HG03558 (cell line): Measurements from ENCODE around the gene STX5.
"Not testable (repeated sequence)": the region's sequence is repeated elsewhere in the genome, so short reads cannot be mapped to it uniquely, and the experiment has no call there.

ENCODE experiments used
- ATAC-seq: cut with Tn5 transposase; IDR thresholded peaks from one replicate; pipeline ENCODE4 v1.9.1; 2021; ENCODE audit warnings: moderate number of reproducible peaks; ENCODE audit not compliant: unreplicated experiment; ENCODE audit errors: extremely low read depth

The STX5 gene

DNA sequence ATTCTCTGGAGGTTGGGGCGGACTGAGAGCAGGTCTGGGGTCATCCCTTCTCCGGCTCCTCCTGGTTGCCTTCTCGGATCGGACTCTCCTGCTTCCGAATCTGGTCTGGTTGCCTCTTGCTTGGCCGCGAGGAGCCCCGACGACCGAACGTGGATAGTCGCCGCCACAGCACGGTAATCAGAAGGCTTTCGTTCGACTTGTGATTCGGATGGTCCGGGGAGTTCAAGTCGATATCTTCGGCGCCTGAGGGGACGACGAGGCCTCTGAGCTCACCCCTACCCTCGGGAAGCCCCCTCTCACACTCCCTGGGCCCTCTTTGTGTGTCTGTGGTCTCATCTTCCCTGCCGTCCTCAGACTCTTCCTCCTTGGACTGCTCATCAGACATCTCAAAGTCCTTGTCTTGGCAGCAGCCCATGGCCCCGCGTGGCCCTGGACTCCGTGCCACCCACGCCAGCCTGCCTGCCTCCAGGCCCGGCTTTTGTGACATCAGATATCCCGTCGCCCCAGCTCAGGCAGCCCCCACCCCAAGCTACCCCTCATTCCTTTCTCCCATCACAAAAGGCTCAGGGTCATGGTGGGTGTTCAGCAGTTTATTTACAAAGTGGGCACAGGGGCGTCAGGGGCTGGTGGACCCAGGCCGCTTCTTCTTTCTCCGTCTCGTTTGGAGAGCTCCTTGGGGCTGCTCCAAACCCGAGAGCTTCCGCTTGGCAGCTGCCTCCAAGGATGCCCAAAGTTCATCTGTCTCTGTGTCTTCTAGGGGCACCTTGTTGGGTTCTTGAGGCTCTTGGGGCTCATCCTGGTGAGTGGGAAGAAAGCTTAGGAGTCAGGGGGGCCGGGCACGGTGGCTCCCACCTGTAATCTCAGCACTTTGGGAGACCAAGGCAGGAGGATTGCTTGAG lies 734 bp upstream of the STX5 start, which contains the start of gene TEX54:
Gene TEX54 (minus strand): TSS at position 506 of the 899 bp plus-strand sequence.
- no peak for ATAC-seq

DNA sequence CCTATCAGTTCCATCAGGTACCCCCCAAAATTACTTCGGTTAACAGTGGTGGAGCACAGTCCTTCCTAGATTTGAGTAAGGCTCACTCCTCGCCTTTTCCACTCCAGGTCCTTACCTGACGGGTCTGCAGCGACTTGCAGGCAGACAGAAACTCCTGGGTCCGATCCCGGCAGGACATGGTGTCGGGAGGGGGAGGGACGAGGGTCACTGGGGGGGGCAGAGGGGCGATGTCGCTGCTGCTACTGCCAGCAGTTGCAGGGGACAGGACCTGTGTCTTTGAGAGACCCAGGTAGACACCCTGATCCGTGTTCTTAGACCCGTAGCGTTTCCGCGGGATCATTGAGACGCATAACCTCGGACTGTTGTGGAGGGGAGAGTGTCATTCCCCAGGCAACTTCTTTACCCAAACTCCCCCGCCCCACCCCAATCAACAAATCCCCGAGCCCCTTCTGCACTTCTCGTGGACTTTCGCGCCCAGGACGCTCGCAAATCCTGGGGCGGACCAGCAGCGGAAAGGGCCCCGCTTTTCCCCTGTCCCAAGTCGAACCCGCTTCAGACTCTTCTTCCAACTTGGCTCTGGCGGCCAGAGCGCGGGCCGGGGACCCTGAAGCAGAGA lies 839 bp downstream of the STX5 start:
- ATAC-seq: no peak

DNA sequence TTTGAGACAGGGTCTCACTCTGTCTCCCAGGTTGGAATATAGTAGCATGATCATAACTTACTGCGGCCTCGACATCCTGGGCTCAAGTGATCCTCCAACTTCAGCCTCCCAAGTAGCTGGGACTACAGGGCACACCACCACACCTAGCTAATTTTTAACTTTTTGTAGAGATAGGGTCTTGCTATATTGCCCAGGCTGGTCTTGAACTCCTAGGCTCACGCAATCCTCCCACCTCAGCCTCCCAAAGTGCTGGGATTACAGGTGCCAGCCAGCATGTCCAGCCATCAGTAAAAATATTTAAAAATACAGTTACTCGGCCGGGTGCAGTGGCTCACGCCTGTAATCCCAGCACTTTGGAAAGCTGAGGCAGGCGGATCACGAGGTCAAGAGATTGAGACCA lies 3.7 kb downstream of the STX5 start:
- not testable (repeated sequence) for ATAC-seq

DNA sequence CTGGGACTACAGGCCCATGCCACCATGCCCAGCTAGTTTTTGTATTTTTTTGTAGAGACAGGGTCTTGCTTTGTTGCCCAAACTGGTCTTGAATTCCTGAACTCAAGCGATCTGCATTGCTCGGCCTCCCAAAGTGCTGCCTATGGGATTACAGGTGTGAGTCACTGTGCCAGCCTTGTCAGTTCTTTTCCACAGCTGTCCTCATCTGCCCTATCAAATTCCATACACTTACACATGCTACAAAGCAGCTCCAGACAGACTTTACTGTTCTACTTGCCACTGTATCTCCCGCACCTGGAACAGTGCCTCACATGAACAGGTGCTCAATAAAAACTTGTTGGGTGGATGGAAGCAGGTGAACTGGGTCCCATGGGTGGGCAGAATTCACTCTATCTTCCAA lies 8.2 kb downstream of the STX5 start:
- ATAC-seq: no peak

DNA sequence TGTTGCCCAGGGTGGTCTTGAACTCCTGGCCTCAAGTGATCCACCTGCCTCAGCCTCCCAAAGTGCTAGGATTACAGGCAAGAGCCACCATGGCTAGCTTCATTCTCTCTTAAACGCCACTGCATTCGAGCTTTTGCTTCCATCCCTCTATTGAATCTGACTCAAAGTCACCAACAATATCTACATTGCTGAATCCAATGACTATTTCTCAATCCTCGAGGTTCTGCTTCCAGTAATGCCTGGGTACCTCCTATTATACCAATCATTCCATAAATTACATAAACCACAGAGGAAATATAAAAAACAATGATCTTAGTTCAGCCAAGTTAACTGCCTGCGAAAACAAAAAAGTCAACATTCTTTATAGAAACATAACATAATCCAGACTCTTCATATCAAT lies 14.7 kb downstream of the STX5 start:
- ATAC-seq: no peak

DNA sequence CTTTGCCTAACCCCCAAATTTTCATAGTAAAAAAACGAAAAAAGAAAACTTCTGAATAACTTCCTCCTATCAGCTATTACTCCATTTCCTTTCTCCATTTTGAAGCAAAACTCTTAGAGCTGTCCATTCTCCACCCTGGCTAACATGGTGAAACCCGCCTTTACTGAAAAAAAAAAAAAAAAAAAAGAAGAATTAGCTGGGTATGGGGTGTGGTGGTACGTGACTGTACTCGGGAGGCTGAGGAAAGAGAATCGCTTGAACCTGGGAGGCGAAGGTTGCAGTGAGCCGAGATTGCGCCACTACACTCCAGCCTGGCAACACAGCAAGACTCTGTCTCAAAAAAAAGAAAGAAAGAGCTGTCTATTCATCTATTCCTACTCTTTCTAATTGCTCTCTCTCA lies 15.3 kb downstream of the STX5 start:
- ATAC-seq: no peak

DNA sequence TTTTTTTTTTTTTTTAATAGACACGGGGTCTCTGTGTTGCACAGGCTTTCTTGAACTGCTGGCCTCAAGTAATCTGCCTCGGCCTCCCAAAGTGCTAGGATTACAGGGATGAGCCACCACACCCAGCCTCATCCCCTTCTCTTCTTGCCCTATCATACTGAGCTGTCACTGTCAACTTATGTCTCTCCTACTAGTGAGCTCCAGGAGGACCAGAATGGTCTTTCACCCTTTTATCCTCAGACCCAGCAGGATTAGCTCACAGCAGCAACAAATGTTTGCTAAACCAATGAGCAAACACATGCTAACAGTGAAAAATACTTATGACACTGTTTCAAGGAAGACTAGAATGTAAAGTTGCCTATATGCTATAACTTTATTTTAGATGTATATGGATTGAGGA lies 20.2 kb downstream of the STX5 start:
- ATAC-seq: no peak

DNA sequence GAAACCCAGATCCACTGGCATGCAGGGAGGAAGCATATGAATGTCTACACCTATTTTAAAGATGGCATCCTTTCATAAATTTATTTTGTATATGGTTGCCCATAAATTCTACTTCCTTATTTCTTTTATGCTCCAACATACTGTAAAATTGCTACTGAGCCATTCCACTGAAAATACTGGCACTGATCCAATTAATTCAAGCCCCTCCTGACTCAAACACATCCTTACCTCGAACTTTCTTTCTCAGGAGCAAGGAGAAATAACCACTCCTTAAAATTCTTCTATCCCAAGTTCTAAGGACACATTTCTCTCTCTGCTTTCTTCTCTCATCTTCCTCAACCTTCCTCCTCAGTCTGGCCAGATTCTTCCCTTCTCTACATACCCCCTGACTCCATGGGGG lies 21.1 kb downstream of the STX5 start:
- no peak for ATAC-seq

DNA sequence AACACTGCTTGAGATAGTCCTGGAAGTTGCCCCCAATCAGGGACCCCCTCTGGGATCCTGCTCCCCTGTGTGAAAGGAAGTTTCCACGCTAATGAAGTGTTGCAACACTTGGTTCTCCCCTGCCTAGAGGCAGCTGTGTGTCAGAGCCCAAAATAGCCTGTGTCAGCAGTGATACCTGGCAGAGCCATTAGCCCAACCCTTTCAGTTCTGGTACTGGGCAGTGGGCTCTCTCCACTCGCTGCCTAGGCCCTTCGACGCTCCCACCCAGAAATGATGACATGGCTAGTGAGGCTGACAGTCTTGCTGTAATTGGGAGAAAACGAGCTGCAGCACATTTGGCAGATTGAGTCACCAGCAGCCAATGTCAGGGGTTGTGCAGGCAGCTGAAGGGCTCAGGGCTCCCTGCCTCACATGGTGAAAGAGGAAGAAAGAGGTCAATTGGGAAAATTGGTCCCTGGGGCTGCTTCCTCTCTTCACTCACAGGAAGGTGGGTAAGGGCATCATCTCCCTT lies 25.2 kb downstream of the STX5 start:
- ATAC-seq: no peak

DNA sequence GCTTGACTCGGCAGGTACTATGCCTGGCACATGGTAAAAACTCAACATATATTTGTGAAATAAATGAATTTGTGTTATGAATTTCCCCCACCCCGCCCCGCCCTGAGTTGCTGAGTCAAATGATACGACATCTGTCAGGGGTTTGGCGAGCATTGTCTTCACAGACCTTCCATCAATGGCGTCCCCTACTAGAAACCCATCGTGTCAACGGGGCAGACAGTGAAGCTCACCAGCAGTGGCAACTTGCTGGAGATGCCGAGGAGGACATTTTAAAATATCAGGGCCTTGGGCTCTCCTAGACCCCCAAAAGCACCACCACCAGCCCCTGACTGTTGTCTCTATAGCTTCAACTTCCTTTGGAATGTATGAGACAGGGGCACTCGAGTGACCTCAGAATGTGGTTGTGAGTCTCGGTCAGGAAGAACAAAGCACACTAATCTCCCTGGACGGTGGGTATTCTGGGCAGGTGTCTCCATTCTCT lies 25.9 kb downstream of the STX5 start:
- no peak for ATAC-seq

DNA sequence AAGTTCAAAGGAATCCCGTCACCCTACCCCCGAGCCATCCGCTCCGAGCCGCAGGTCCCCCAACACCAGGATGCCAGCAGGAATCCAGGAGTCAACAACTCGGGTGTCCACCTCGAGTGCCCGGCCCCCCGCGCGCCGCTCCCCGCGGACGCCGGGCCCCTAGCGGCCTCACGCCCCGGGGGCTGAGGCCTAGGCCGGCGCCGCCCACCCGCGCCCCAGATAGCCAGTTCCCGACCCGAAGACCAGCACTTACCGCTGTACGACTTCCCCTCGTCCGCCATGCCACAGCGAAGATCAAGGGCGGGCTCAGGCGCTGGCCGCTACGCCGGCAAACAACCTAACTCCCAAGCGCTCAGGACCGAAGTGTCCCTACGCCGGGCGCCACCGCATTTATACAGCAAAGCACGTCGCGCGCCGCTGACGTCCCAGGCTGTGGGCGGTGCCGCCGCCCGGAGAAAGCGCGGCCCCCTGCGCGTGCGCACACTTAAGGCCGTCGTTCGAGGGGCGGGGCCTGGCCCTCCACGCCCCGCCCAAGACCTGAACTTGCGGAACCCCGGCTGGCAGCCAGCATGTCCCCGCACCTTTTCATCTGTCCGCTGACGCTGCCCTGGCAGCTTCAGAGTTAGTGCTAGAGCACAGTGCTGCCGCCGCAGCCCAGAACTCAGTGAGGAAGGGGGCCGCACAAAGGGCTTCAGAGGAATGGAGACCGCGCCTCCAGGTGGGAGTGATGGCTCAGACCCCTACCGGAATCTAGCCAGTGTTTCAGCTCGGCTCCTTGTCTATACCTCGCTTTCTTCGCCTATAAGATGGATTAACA lies 26.6 kb downstream of the STX5 start, which contains the start of gene NXF1:
Gene NXF1 (minus strand): TSS at position 365 of the 817 bp plus-strand sequence. CDS start 84 bp downstream, at position 281.
- peak; percentile 69 for ATAC-seq

DNA sequence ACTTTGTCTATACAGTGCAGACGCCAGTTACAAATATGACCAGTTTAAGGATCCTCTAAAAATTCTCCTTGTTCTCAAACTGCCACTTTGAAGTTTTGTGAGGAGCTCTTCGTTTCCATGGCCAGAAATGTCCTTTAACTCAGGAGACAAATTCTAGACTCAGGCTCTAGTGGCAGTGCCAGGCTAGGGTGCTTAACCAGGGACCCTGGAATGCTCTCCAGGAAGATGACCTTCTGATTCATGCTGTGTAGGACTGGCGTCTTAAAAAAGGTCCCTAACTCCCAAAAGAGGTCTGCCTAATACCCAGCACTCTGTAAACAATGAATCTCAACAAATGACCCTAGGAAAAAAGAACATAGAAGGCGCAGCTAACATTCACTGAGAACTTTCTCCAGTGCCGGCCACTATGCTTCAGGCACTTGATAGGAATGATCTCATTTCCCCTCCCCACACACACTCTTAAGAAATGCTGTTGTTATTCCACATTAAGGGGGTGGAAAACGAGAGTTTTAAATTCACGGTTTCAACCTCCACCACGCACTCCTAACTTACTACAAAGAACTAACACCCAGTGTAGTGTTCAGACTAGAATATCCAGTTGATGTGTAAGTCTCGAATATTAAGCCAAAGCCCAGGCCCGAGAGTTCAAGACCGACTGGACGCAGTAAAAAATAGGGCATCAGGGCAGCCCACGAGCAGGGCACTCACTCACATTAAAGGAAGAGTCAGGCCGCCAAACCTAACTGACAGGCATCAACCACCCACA lies 27.4 kb downstream of the STX5 start:
- no peak for ATAC-seq

DNA sequence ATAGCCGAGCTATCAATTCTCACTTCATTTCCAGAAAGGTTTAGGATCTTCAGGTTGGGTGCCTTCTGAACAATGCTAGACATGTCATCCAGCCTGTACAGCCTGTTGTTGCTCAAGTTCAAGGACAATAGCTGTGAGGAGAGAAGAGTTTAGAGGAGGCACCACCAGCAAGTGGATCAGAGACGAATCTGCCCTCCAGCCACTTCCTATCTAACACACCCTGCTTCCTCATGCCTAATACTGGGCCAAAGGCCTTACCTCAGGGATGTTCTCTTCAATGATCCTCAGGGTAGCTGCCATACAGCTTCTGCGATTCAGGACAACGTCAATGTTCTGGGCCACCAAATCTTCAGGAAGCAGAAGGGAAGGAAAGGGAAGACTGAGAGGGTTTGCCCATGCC lies 30.8 kb downstream of the STX5 start:
- ATAC-seq: no peak

DNA sequence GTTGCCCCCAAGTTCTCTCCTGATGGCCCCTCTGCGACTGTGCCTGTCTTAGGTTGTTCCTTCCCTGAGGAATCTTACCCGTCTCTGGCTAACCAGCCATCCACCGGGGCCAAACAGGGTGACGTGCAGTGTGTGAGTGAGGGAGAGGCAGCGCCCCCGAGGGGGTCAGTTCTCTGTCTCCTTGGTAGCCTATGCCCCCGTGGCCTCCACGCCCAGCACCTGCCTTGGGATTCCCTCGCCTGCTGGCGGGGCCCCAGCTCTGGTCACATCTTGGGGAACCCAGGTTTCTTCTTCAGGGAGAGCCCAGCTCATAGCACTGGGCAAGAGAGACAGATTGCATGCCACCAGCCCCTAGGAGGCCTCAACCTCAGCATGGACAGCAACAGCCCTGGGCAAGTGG lies 32.4 kb downstream of the STX5 start:
- ATAC-seq: no peak

DNA sequence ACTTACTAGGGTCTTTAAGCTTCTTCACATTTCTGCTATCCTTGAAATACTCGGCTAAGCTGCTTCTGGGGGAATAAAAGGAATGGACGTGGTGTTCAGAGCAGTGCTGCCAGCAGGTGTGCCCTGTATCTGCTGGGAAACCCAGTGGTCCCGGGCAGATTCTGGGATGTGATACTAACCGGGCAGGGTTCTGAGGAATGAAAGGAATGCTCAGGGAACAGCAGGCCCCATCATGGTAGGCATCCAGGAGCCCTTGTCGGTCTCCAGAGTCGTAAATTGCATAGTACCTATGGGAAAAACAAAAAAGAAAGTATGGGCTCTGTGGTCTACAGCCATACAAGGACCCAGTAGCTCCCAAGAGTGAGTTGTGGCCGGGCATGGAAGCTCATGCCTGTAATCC lies 35.6 kb downstream of the STX5 start:
- no peak for ATAC-seq

DNA sequence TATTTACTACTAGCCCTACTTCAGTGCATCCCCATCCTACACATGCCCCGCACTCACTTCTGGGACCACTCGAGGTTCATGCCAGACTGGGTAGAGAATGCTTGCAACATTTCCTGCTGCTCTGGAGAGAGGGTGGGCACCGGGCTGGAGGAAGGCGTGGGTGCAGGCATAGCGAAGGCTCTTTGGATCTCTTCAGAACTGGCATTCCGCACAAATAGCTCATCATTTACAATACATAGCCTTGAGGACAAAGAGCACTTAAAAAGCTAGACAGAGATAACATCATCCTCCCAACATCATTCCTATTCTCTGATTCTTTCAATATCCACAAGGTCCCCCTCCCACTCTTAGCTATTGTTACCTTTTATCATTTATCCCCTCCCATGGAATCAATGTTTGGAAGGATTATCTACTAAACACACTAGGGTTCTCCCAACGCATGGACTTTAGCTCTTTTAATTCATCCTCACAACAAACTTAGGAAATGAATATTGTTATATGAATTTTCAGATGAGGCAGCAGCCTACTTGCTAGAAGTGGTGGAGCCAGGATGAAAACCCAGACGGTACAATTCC lies 37.6 kb downstream of the STX5 start:
- no peak for ATAC-seq

DNA sequence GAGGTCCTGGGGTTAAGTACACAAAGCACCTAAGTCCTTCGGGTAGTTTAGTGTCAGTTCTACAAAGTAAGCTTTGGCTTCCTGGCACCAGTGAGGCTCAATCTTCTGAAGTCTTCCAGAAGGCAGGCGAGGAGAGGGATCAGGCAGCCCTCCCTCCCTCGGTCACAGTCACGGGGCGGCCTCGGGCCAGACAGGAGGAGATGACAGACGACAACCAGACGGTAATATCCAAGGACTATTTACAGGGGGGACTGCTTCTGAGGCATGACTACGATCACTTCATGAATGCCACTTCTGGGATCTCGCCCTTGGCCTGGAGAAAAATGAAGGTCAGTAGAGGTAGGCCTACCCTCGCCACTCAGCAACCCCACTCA lies 39.7 kb downstream of the STX5 start:
- no peak for ATAC-seq

DNA sequence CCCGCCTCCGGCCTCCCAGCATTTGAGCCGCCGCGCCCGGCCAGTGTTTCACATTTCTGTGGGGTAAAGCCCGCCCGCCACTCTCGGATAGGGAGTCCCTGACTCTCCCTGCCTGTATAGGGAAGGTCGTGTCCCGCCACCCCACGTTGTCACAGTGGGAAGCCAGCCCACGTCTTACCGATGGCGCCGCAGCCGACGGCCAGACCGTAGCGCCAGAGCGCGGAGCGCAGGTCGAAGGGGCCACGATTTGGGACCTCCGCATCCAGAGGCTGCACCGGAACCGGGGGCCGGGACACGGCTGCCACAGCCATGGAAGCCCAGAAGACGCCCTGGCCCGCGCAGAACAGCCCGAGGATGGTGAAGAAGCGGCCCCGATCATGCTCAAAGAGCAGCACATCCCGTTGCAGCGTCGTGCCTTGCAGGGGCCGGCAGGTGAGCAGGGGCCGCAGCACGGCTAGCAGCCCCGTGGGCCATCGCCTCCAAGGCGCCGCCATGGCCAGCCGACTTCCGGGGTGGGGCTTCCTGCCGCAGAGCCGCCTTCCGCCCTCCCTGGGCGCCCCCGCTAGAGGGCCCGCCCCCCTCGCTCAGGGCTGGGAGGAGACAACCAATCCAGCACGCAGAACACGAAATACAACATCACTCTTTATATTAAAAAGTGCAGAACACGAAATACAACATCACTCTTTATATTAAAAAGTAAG lies 40.2 kb downstream of the STX5 start, which contains the start of gene TMEM223:
Gene TMEM223 (minus strand): TSS at position 506 of the 701 bp plus-strand sequence. CDS start 12 bp downstream, at position 494.
- ATAC-seq: peak; percentile 38

DNA sequence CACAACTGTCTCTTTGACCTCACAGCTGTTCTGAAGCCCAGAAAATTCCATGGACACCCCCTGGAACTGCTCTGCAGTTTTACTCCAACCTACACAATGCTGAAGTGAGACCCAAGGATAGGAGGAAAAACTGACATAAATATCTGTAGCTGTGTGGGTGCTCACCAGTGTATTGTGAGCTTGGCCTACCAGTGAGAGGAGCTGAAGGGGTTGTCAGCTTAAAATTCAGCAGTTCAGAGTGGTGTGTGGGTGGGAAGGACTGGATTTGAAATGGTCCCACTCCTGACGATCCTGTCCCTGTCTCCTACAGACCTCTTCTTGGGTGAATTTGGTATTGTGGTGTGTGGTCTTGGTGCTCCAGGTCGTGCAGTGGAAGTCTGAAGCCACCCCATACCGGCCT lies 42.3 kb downstream of the STX5 start:
- no peak for ATAC-seq
